ENCODE results near the gene FNBP1L. TPM values are rescaled to one million over a fixed set of nuclear protein-coding genes. Genes with fewer than 3 reads are reported as not detected.

FNBP1L gene
- total and polyA plus RNA-seq, 2 of the 8 experiments (the other 6 are each of a cell fraction or from before 2014, with no cell fraction given) = 48.9 to 95.9 TPM

GRCh38 chr1:93443454-93443853 lies 4.5 kb upstream of the FNBP1L start (continued):
- no peak for TF ChIP-seq EZH2 (IDR thresholded peaks at IDR 0.05; ENCODE audit: low read depth, low read length, severe bottlenecking)
- no peak for TF ChIP-seq GTF2F1 (IDR thresholded peaks at IDR 0.05; ENCODE audit: borderline replicate concordance, low read depth, low read length)
- TF ChIP-seq MAX (IDR thresholded peaks at IDR 0.05) = no peak
- no peak for TF ChIP-seq ATF3 (IDR thresholded peaks at IDR 0.05; ENCODE audit: insufficient read depth, low read depth, low read length)
- TF ChIP-seq RFX5 (IDR thresholded peaks at IDR 0.05; ENCODE audit: borderline replicate concordance, low read depth, low read length) = no peak
- no peak for TF ChIP-seq ZNF274 (IDR thresholded peaks at IDR 0.05; ENCODE audit: borderline replicate concordance, extremely low read depth, low read length)

Measured in H1 (cell line).